ENCODE measurements around the gene NELFCD.

DNA sequence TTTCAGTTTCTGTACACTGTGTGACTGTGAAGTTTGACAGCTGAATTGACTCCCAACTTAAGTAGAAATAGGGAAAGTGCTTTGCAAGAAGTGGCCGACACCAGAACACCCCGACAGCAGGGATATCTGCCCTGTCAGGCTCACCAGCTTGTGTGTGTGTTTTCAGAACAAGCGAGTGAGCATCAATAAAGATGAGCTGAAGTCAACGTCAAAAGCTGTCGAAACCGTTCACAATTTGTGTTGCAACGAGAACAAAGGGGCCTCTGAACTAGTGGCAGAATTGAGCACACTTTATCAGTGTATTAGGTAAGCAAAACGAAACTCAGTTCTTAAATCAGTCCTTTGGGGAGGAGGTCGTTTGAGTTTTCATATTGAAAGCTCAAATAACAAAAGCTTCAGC lies 10.7 kb downstream of the NELFCD start:
- TF ChIP-seq CTCF (IDR thresholded peaks at IDR 0.05) = no peak
- TF ChIP-seq POLR2A (IDR thresholded peaks at IDR 0.05) = no peak

All from thyroid gland (tissue), 4 donors.